Measurements from ENCODE around the gene TNFRSF18.

Gene TNFRSF18

DNA sequence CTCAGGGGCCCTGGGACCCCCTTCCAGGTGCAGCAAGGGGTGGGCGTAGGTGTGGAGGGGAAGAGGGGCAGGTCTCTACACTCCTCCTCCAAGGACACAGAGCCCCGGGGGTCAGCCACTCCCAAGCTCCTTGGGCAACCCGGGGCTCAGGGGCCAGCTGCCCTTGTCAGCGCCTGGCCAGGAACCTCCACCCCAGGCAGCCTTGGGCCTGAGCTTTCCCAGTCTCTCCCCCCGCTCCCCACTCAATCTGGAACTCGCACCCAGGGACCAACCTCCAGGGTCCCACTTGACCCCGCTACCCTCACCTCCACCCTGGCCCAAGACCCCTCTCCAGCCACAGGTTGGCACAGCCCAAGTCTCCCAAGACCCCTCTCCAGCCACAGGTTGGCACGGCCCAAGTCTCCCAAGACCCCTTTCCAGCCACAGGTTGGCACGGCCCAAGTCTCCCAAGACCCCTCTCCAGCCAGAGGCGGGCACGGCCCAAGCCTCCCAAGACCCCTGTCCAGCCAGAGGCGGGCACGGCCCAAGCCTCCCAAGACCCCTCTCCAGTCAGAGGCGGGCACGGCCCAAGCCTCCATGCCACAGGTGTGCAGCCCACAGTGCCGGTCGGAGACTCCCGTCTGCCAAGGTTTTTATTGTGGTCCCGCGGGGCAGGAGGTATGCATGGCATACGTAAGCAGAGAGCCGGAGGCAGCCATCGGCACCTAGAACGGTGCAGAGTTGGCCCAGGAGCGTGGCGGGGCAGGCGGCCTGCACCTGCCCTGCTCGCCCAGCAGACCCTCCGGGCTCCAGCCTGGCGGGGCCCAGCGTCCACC, 4.5 kb upstream of the TNFRSF18 start:
- no peak overlapping the region for H3K4me3 ChIP-seq (ENCODE audit: low read depth, low read length)
- DNase-seq (ENCODE audit: low read depth): no peak
- no peak for TF ChIP-seq CTCF (IDR thresholded peaks at IDR 0.05; ENCODE audit: low read depth, low read length, missing control alignments)

DNA sequence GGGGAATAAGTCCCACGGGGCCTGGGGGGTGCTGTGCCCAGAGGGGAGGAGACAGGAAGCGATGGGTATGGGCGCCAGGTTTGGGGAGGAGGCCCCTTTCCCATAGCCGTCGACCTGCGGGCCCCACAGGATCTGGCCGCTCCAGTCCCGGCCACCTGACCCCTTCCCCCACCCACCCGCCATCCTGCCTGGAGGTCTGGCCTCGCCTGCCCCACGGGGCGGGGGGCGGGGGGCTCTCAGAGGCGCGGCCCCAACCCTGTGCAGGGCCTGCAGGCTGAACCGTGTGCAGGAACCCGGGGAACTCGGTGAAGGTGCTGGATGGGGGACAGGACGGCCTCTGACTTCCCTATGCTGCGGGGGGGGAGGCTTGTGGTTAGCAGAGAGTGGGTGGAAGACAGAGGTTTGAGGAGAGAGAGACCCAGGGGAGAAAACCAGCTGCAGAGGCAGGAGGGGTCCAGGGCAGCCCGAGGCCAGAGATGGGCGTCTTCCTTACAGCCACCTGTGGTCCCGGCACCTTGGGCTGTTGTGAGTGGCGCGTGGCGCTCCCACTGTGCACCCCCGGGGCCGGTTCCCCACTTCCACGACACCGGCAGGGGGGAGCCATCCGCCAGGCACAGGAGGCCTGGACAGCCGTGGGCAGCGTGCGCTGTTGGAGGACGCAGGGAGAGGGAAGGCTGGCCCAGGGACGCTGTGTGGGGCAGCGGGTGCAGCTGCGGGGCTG, 2.5 kb upstream of the TNFRSF18 start:
- H3K4me3 ChIP-seq (ENCODE audit: low read depth, low read length): no peak overlapping the region
- TF ChIP-seq CTCF (IDR thresholded peaks at IDR 0.05; ENCODE audit: low read depth, low read length, missing control alignments): no peak
- DNase-seq (ENCODE audit: low read depth): no peak

DNA sequence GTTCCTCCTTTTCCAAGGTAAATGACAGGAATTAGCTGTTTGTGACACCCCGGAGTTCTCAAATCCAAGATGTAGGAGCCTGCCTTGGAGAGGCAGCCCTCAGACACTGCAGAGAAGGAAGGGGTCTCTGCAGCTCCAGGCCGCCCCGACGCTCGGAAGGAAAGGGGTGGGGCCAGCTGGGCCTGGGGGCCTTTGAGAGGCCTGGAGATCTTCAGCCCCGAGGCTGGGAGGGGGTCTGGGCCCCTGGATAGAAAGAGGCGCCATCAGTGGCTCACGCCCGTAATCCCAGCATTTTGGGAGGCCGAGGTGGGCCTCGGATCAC, 1.1 kb upstream of the TNFRSF18 start:
- DNase-seq (ENCODE audit: low read depth): no peak
- TF ChIP-seq CTCF (IDR thresholded peaks at IDR 0.05; ENCODE audit: low read depth, low read length, missing control alignments): no peak
- no peak overlapping the region for H3K4me3 ChIP-seq (ENCODE audit: low read depth, low read length)

- TF ChIP-seq CTCF (IDR thresholded peaks at IDR 0.05; ENCODE audit: low read depth, low read length, missing control alignments): no peak
- H3K4me3 ChIP-seq (ENCODE audit: low read depth, low read length): no peak overlapping the region
- no peak for DNase-seq (ENCODE audit: low read depth)
These were observed 657 bp upstream of the TNFRSF18 start for GRCh38 chr1:1206966-1207531.

- peak overlapping the region; percentile 8 for H3K4me3 ChIP-seq (ENCODE audit: low read depth, low read length)
- no peak for TF ChIP-seq CTCF (IDR thresholded peaks at IDR 0.05; ENCODE audit: low read depth, low read length, missing control alignments)
- DNase-seq (ENCODE audit: low read depth): no peak
These were observed 520 bp downstream of the TNFRSF18 start for GRCh38 chr1:1205769-1206375.

- H3K4me3 ChIP-seq (ENCODE audit: low read depth, low read length): peak overlapping the region; percentile 8
- TF ChIP-seq CTCF (IDR thresholded peaks at IDR 0.05; ENCODE audit: low read depth, low read length, missing control alignments): no peak
- DNase-seq (ENCODE audit: low read depth): no peak
These were observed 1.2 kb downstream of the TNFRSF18 start for GRCh38 chr1:1204998-1205768.

All from GM12864 (cell line).